ENCODE data around the gene MED26. TPM values are rescaled to one million over a fixed set of nuclear protein-coding genes. Genes with fewer than 3 reads are reported as not detected.

Gene MED26
- total RNA-seq, 2 donors from 2014 or later, result 10.8 to 11.8 TPM

DNA sequence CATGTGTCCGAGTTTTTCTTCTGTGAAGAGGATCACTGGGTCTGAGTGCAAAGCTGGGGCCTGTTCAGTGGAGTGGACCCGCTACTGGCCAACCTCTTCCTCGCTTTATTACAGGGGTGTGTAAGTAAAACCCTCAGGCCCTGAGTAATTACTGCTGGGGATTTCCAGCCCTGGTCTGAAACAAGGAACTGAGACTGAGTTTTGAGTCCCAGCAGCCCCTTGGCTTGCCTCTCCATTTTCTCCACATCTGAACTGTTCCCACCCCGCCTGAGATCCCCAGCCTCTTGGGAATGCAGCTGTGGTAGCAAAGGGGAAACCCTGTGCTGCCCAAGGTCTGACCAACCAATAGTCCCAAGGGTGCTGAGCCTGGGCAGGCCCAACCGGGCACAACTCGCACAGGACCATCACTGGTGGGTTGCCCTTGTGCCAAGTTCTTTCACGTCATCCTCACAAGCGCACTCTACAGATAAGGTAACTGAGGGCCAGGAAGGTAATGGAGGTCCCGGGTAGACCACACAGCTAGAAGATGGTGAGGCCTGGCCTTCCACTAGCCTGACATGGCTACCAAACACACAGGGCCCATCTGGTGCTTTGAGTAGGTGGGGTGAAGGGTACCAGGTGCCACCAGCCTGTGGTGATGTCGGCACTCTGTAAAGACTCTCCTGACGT, 42.1 kb downstream of the MED26 start:
- Mint-ChIP-seq H3K27me3 (ENCODE audit: insufficient read depth) (no peaks in the 10 kb centered on the region), H3K9me3 (no peaks in the 10 kb centered on the region), H3K27ac (peak overlapping the region; percentile 87), H3K4me3 (no peak overlapping the region), H3K4me1 (peaks cover 50% of the 10 kb centered on the region), H3K36me3 (ENCODE audit: low read depth) (no peaks in the 10 kb centered on the region)
- Histone ChIP-seq H3K27me3 (ENCODE audit: control insufficient read depth, insufficient read depth, low read length, poor library complexity, severe bottlenecking) (no peaks in the 10 kb centered on the region), H3K9ac (ENCODE audit: extremely low read depth, low read length, poor library complexity, severe bottlenecking) (no peak overlapping the region), H3K27ac (ENCODE audit: low read depth, low read length) (no peak overlapping the region), H3K4me3 (ENCODE audit: low read length) (no peak overlapping the region), H3K4me1 (ENCODE audit: control insufficient read depth, insufficient read depth, low read length) (peaks cover 27% of the 10 kb centered on the region), H3K9me3 (ENCODE audit: control insufficient read depth, low read length) (no peaks in the 10 kb centered on the region), H3K36me3 (ENCODE audit: control insufficient read depth, insufficient read depth, low read length) (no peaks in the 10 kb centered on the region)
- no peak for DNase-seq
- TF ChIP-seq CTCF (conservative IDR thresholded peaks at IDR 0.05), result no peak
- WGBS, 2 experiments (ENCODE audit: insufficient coverage in 1 of 2, insufficient read length in 1 of 2), result 96 to 97% methylated on average over 11 of the region's 11 CpGs

DNA sequence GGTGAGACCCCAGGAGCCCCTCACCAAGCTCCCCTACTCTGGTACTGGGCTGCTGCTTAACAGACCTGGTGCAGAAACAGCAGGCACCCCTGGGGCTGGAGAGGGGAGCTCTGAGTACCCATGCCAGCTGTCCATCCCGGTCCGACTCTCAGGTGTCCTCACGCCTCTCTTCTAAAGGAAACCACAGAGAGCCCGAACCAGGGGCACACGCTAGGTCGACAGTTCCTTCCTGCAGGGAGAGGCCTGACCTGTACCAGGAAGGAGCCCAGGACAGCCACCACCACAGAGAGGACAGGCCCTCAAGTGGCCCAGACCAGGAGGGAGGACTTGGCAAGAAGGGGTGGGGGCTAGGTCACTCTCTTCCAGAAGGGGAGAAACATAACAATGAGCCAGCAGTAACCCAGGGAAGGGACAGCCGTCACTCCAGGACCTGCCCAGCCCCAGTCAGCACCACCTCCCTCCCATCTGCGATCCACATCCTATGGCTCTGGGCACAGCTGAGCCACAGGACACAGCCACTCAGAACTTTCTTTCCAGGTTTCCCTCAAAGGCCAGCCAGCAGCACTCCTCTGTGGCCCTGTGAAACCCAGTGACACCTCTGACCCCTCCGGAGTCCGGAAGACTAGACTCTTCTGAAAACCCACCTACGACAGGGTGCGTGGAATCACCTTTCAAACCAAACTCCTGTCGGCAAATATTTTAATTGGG, 42.8 kb downstream of the MED26 start:
- Mint-ChIP-seq H3K4me3 (no peak overlapping the region), H3K4me1 (peaks cover 50% of the 10 kb centered on the region), H3K36me3 (ENCODE audit: low read depth) (no peaks in the 10 kb centered on the region), H3K27me3 (ENCODE audit: insufficient read depth) (no peaks in the 10 kb centered on the region), H3K27ac (peak overlapping the region; percentile 87), H3K9me3 (no peaks in the 10 kb centered on the region)
- H3K36me3 ChIP-seq (ENCODE audit: control insufficient read depth, insufficient read depth, low read length), result no peaks in the 10 kb centered on the region
- H3K4me1 ChIP-seq (ENCODE audit: control insufficient read depth, insufficient read depth, low read length), result peaks cover 27% of the 10 kb centered on the region
- no peaks in the 10 kb centered on the region for H3K9me3 ChIP-seq (ENCODE audit: control insufficient read depth, low read length)
- H3K4me3 ChIP-seq (ENCODE audit: low read length), result no peak overlapping the region
- H3K9ac ChIP-seq (ENCODE audit: extremely low read depth, low read length, poor library complexity, severe bottlenecking), result no peak overlapping the region
- H3K27ac ChIP-seq (ENCODE audit: low read depth, low read length), result peak overlapping the region; percentile 30
- no peak for TF ChIP-seq CTCF (conservative IDR thresholded peaks at IDR 0.05)
- H3K27me3 ChIP-seq (ENCODE audit: control insufficient read depth, insufficient read depth, low read length, poor library complexity, severe bottlenecking), result no peaks in the 10 kb centered on the region
- WGBS, 2 experiments (ENCODE audit: insufficient coverage in 1 of 2, insufficient read length in 1 of 2), result 89 to 90% methylated on average over 12 to 13 of the region's 13 CpGs
- DNase-seq, result no peak

DNA sequence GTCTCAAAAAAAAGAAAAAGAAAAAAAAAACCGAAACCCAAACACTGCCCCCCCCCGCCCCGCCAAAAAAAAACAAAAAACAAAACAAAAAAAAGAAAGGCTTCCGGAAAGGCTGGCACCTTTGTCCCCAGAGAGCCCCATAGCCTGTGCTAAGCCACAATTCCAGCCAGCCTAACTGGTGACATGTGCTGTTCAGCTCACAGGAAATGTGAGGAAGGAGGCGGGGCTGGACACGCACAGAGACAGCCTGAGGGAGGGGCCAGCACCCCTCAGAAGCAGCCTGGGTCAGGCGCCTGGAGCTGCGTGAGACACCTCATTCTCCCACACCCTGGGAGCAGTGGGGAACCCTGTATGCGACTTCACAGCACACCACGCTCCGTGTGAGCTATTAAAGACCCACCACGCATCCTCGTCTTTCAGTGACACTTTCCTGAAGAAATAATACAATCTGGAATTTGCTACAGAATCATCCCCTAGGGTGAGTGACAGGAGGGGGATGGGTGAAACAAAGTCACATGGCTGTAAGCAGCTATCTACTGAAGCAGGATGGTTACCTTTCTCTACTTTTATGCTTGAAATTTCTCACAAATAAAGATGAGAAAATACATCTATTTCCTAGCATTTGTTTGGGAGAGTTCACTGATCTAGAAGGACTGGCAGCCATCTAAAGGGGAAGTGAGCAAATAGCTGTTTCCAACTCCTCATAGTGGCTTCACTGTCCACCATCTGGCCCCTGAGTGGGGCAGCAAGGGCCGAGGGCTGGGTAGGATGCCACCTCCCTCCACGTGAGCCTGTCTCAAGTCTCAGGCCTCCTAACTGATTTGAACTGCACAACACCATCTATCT, 43.5 kb downstream of the MED26 start:
- DNase-seq, result peak; percentile 88
- peaks cover 27% of the 10 kb centered on the region for H3K4me1 ChIP-seq (ENCODE audit: control insufficient read depth, insufficient read depth, low read length)
- peaks cover under 1% of the 10 kb centered on the region for H3K36me3 Mint-ChIP-seq (ENCODE audit: low read depth)
- peaks cover 2% of the 10 kb centered on the region for H3K36me3 ChIP-seq (ENCODE audit: control insufficient read depth, insufficient read depth, low read length)
- H3K9ac ChIP-seq (ENCODE audit: extremely low read depth, low read length, poor library complexity, severe bottlenecking), result no peak overlapping the region
- H3K9me3 Mint-ChIP-seq, result no peaks in the 10 kb centered on the region
- peak overlapping the region; percentile 40 for H3K27ac ChIP-seq (ENCODE audit: low read depth, low read length)
- H3K27me3 ChIP-seq (ENCODE audit: control insufficient read depth, insufficient read depth, low read length, poor library complexity, severe bottlenecking), result no peaks in the 10 kb centered on the region
- no peak overlapping the region for H3K4me3 ChIP-seq (ENCODE audit: low read length)
- WGBS, 2 experiments (ENCODE audit: insufficient coverage in 1 of 2, insufficient read length in 1 of 2), result 40 to 76% methylated on average over 2 to 14 of the region's 15 CpGs
- peaks cover 45% of the 10 kb centered on the region for H3K4me1 Mint-ChIP-seq
- peak overlapping the region; percentile 87 for H3K27ac Mint-ChIP-seq
- no peaks in the 10 kb centered on the region for H3K27me3 Mint-ChIP-seq (ENCODE audit: insufficient read depth)
- TF ChIP-seq CTCF (conservative IDR thresholded peaks at IDR 0.05), result no peak
- no peak overlapping the region for H3K4me3 Mint-ChIP-seq
- H3K9me3 ChIP-seq (ENCODE audit: control insufficient read depth, low read length), result no peaks in the 10 kb centered on the region

All from endodermal cell (in vitro differentiated cells).